Naive B cell (primary cell): ENCODE results near the gene API5. TPM values are rescaled to one million over a fixed set of nuclear protein-coding genes. Genes with fewer than 3 reads are reported as not detected.
"Not testable (repeated sequence)": the region's sequence is repeated elsewhere in the genome, so short reads cannot be mapped to it uniquely, and the experiment has no call there.

Experiments
- ATAC-seq, 2 donors: fragments of 150-1000 bp; cut with Tn5 transposase; 2 replicates each; pipeline ENCODE4 v1.10.0; 2021; ENCODE audit warnings: low read depth in 2 of 2, mild to moderate bottlenecking in 2 of 2, moderate library complexity in 2 of 2
- DNase-seq: peaks from one replicate; pipeline ENCODE4 v3.0.0; 2022
- H3K27ac Mint-ChIP-seq, 6 donors: one replicate each; pipeline ENCODE4 v1.8.0; 2020 to 2022; ENCODE audit warnings: mild to moderate bottlenecking in 6 of 6, mixed read lengths in 6 of 6, moderate library complexity in 5 of 6, inconsistent platforms in 2 of 6
- H3K27me3 Mint-ChIP-seq, 3 donors: one replicate each; pipeline ENCODE4 v1.8.0; 2021 to 2022; ENCODE audit warnings: mixed read lengths in 3 of 3, mild to moderate bottlenecking in 1 of 3
- H3K36me3 Mint-ChIP-seq, 2 donors: one replicate each; pipeline ENCODE4 v1.8.0; 2020 to 2022; ENCODE audit warnings: mixed read lengths in 2 of 2, inconsistent platforms in 1 of 2, mild to moderate bottlenecking in 1 of 2
- H3K4me1 Mint-ChIP-seq, 3 donors: one replicate each; pipeline ENCODE4 v1.8.0; 2020 to 2022; ENCODE audit warnings: mixed read lengths in 3 of 3, inconsistent platforms in 1 of 3, mild to moderate bottlenecking in 1 of 3, moderate library complexity in 1 of 3
- H3K4me3 Mint-ChIP-seq, 8 donors: one replicate each; pipeline ENCODE4 v1.8.0; 2020 to 2022; ENCODE audit warnings: mild to moderate bottlenecking in 8 of 8, mixed read lengths in 8 of 8, moderate library complexity in 8 of 8, inconsistent platforms in 2 of 8
- H3K9me3 Mint-ChIP-seq, 7 donors: one replicate each; pipeline ENCODE4 v1.8.0; 2020 to 2022; ENCODE audit warnings: mixed read lengths in 7 of 7, mild to moderate bottlenecking in 5 of 7, inconsistent platforms in 2 of 7, moderate library complexity in 1 of 7
- polyA plus RNA-seq, 6 donors: library from polyadenylated mRNA; unstranded; fragments of 300-500 nt; fragmentation: Illumina TruSeq; gene quantifications; one replicate each; pipeline ENCODE4 v1.2.3, GENCODE V29; 2021; ENCODE audit warnings: low read depth in 6 of 6

Gene API5
- polyA plus RNA-seq, 6 donors from 2014 or later: 97.4 to 143 (median 122) TPM

GRCh38 chr11:43327987-43328386 lies 16.2 kb downstream of the API5 start:
- no peak overlapping the region for H3K4me3 Mint-ChIP-seq
- H3K27me3 Mint-ChIP-seq: no peaks in the 10 kb centered on the region
- ATAC-seq: no peak
- peaks cover 0 to 11% (median 3%) of the 10 kb centered on the region in 3 donors for H3K4me1 Mint-ChIP-seq
- peaks cover 29 to 44% of the 10 kb centered on the region in 2 donors for H3K36me3 Mint-ChIP-seq
- H3K9me3 Mint-ChIP-seq: no peaks in the 10 kb centered on the region
- H3K27ac Mint-ChIP-seq: no peak overlapping the region
- DNase-seq: no peak

GRCh38 chr11:43328482-43328881 lies 16.7 kb downstream of the API5 start:
- H3K36me3 Mint-ChIP-seq: peaks cover 31 to 42% of the 10 kb centered on the region in 2 donors
- ATAC-seq: no peak
- H3K4me3 Mint-ChIP-seq: no peak overlapping the region
- peaks cover 0 to 11% (median 3%) of the 10 kb centered on the region in 3 donors for H3K4me1 Mint-ChIP-seq
- H3K27ac Mint-ChIP-seq: no peak overlapping the region
- no peaks in the 10 kb centered on the region for H3K27me3 Mint-ChIP-seq
- DNase-seq: no peak
- H3K9me3 Mint-ChIP-seq: no peaks in the 10 kb centered on the region

- peak overlapping the region in 1 of 6 donors; percentile 38 for H3K27ac Mint-ChIP-seq
- no peak overlapping the region for H3K4me3 Mint-ChIP-seq
- no peaks in the 10 kb centered on the region for H3K4me1 Mint-ChIP-seq
- no peak for ATAC-seq
- no peaks in the 10 kb centered on the region for H3K9me3 Mint-ChIP-seq
- peaks cover 5 to 11% of the 10 kb centered on the region in 2 donors for H3K36me3 Mint-ChIP-seq
- no peaks in the 10 kb centered on the region for H3K27me3 Mint-ChIP-seq
- no peak for DNase-seq
Observed at GRCh38 chr11:43341159-43341558, 29.4 kb downstream of the API5 start.

- not testable (repeated sequence) for DNase-seq, H3K9me3 Mint-ChIP-seq, ATAC-seq
Observed at GRCh38 chr11:43351426-43351825, 39.6 kb downstream of the API5 start.

GRCh38 chr11:43354311-43354710 lies 42.5 kb downstream of the API5 start:
- Mint-ChIP-seq H3K27me3 (no peaks in the 10 kb centered on the region), H3K9me3 (peaks cover 0 to 1% (median 0%) of the 10 kb centered on the region in 7 donors), H3K4me3 (peak overlapping the region in 1 of 8 donors; percentile 44), H3K27ac (no peak overlapping the region), H3K36me3 (no peaks in the 10 kb centered on the region), H3K4me1 (peaks cover 9 to 13% (median 12%) of the 10 kb centered on the region in 3 donors)
- DNase-seq (no peak), ATAC-seq (no peak)

More at GRCh38 chr11:43351426-43351825, 39.6 kb downstream of the API5 start:
- not testable (repeated sequence) for H3K27me3 Mint-ChIP-seq, H3K27ac Mint-ChIP-seq, H3K4me1 Mint-ChIP-seq, H3K36me3 Mint-ChIP-seq
- H3K4me3 Mint-ChIP-seq: peak overlapping the region in 1 of 8 donors; percentile 39

GRCh38 chr11:43356336-43356735 lies 44.5 kb downstream of the API5 start:
- no peak for DNase-seq
- Mint-ChIP-seq H3K9me3 (peaks cover 0 to 1% (median 0%) of the 10 kb centered on the region in 7 donors), H3K4me1 (peaks cover 23 to 30% (median 30%) of the 10 kb centered on the region in 3 donors), H3K36me3 (no peaks in the 10 kb centered on the region), H3K27ac (peak overlapping the region in 1 of 6 donors; percentile 7), H3K4me3 (peak overlapping the region in 2 of 8 donors; percentile 2 to 92), H3K27me3 (no peaks in the 10 kb centered on the region)
- ATAC-seq: no peak

- peaks cover 22 to 43% (median 43%) of the 10 kb centered on the region in 3 donors for H3K4me1 Mint-ChIP-seq
- peak overlapping the region; percentile 92 to 100 (median 100) for H3K4me3 Mint-ChIP-seq
- H3K9me3 Mint-ChIP-seq: no peaks in the 10 kb centered on the region
- ATAC-seq (peak in 1 of 2 donors; percentile 6), DNase-seq (peak; percentile 5)
- H3K36me3 Mint-ChIP-seq: no peaks in the 10 kb centered on the region
- peak overlapping the region; percentile 97 to 100 (median 98) for H3K27ac Mint-ChIP-seq
- H3K27me3 Mint-ChIP-seq: no peaks in the 10 kb centered on the region
Observed at GRCh38 chr11:43358279-43358800, 46.5 kb downstream of the API5 start.

GRCh38 chr11:43358801-43359421 lies 47.1 kb downstream of the API5 start, which contains the start of gene TTC17:
Gene TTC17, plus strand, starts transcription at chr11:43358920. Its CDS starts 35 bp downstream, at chr11:43358955.
- Mint-ChIP-seq H3K9me3 (no peaks in the 10 kb centered on the region), H3K27ac (peak within 1 kb of the TSS; percentile 97 to 100 (median 98)), H3K36me3 (peaks cover 0 to 4% of the 10 kb centered on the region in 2 donors), H3K4me3 (peak within 1 kb of the TSS; percentile 92 to 100 (median 100)), H3K27me3 (no peaks in the 10 kb centered on the region), H3K4me1 (peaks cover 22 to 47% (median 46%) of the 10 kb centered on the region in 3 donors)
- DNase-seq: peak; percentile 89
- ATAC-seq: peak; percentile 95 to 96

GRCh38 chr11:43359422-43359818 lies 47.6 kb downstream of the API5 start:
- peak overlapping the region; percentile 95 to 100 (median 98) for H3K27ac Mint-ChIP-seq
- DNase-seq (no peak), ATAC-seq (peak; percentile 13 to 27)
- no peaks in the 10 kb centered on the region for H3K9me3 Mint-ChIP-seq
- peaks cover 22 to 47% (median 46%) of the 10 kb centered on the region in 3 donors for H3K4me1 Mint-ChIP-seq
- no peaks in the 10 kb centered on the region for H3K27me3 Mint-ChIP-seq
- peaks cover 0 to 4% of the 10 kb centered on the region in 2 donors for H3K36me3 Mint-ChIP-seq
- H3K4me3 Mint-ChIP-seq: peak overlapping the region; percentile 92 to 100 (median 100)

GRCh38 chr11:43360361-43361032 lies 48.7 kb downstream of the API5 start:
- peak overlapping the region; percentile 5 to 98 (median 72) for H3K27ac Mint-ChIP-seq
- DNase-seq: no peak
- H3K4me1 Mint-ChIP-seq: peaks cover 24 to 47% (median 46%) of the 10 kb centered on the region in 3 donors
- H3K9me3 Mint-ChIP-seq: no peaks in the 10 kb centered on the region
- no peaks in the 10 kb centered on the region for H3K27me3 Mint-ChIP-seq
- peak overlapping the region in 7 of 8 donors; percentile 92 to 100 (median 100) for H3K4me3 Mint-ChIP-seq
- no peak for ATAC-seq
- peaks cover 0 to 4% of the 10 kb centered on the region in 2 donors for H3K36me3 Mint-ChIP-seq

GRCh38 chr11:43366677-43367076 lies 54.9 kb downstream of the API5 start:
- ATAC-seq (no peak), DNase-seq (no peak)
- Mint-ChIP-seq H3K27me3 (no peaks in the 10 kb centered on the region), H3K36me3 (peaks cover 0 to 8% of the 10 kb centered on the region in 2 donors), H3K9me3 (no peaks in the 10 kb centered on the region), H3K27ac (peak overlapping the region in 3 of 6 donors; percentile 14 to 53 (median 50)), H3K4me3 (peak overlapping the region in 1 of 8 donors; percentile 54), H3K4me1 (peaks cover 35 to 56% (median 42%) of the 10 kb centered on the region in 3 donors)

GRCh38 chr11:43367382-43368178 lies 55.8 kb downstream of the API5 start:
- Mint-ChIP-seq H3K4me3 (peak overlapping the region in 3 of 8 donors; percentile 7 to 26 (median 23)), H3K4me1 (peaks cover 35 to 49% (median 39%) of the 10 kb centered on the region in 3 donors)

GRCh38 chr11:43376065-43376464 lies 64.3 kb downstream of the API5 start:
- H3K9me3 Mint-ChIP-seq: no peaks in the 10 kb centered on the region
- peaks cover 8 to 20% (median 13%) of the 10 kb centered on the region in 3 donors for H3K4me1 Mint-ChIP-seq
- ATAC-seq (no peak), DNase-seq (no peak)
- no peak overlapping the region for H3K4me3 Mint-ChIP-seq
- no peaks in the 10 kb centered on the region for H3K27me3 Mint-ChIP-seq
- no peak overlapping the region for H3K27ac Mint-ChIP-seq
- H3K36me3 Mint-ChIP-seq: no peaks in the 10 kb centered on the region

More at GRCh38 chr11:43367382-43368178, 55.8 kb downstream of the API5 start:
- Mint-ChIP-seq H3K27ac (peak overlapping the region; percentile 5 to 88 (median 58)), H3K27me3 (no peaks in the 10 kb centered on the region), H3K36me3 (peaks cover 0 to 8% of the 10 kb centered on the region in 2 donors), H3K9me3 (no peaks in the 10 kb centered on the region)
- ATAC-seq: peak; percentile 69 to 72
- peak; percentile 43 for DNase-seq
